GM03348 (cell line): ENCODE results near the gene NEK6.

Source experiments
- DNase-seq: peaks from one replicate; pipeline ENCODE4 v3.0.0; 2012; ENCODE audit warnings: low spot score

Gene NEK6

GRCh38 chr9:124296796-124297550 is 39.2 kb downstream of the NEK6 start:
- DNase-seq, result no peak

GRCh38 chr9:124297551-124297901 is 39.8 kb downstream of the NEK6 start:
- DNase-seq, result peak; percentile 96

- no peak for DNase-seq
Observed at GRCh38 chr9:124297915-124298645, 40.3 kb downstream of the NEK6 start.

GRCh38 chr9:124298646-124299235 is 41.0 kb downstream of the NEK6 start:
- DNase-seq, result no peak

- DNase-seq, result no peak
Observed at GRCh38 chr9:124299515-124300090, 41.9 kb downstream of the NEK6 start.

- DNase-seq, result no peak
Observed at GRCh38 chr9:124300312-124300711, 42.6 kb downstream of the NEK6 start.

DNA sequence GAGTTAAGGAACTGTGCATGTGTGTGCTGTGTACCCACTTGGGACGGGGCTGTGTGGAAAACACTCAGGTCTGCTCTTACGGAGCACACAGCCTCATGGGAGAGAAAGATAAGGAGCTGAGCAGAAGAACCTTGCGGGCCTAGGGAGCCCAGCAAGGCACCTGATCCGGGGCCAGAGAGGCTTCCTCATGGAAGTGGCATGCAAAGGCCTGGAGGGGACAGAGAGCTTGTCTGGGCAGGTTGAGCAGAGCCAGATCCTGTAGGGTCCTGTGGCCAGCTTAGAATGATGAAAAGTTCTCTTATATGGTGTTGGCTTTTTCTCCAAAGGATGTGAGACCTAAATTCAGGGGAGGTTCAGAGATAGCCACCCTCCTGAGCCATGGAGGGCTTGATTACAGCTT is 45.2 kb downstream of the NEK6 start:
- DNase-seq, result no peak

DNA sequence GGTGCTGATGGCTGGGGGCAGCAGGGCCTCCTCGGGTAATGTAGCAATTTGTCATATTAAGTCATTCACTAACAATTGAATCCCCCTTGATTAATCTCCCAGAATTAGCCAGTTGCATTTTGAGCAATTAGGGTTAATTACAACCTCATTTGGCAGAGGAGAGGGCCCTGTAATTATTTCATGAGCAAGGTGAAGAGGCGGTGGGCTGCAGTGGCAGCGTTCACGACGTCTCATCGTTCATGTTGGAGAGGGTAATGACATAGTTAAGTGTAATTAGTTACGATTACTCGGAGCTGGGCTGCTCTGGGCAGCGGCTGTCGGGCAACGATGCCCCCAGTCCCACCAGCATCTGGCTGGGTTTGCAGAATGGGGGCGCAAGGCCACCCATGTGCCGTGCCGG is 46.0 kb downstream of the NEK6 start:
- DNase-seq, result no peak

DNA sequence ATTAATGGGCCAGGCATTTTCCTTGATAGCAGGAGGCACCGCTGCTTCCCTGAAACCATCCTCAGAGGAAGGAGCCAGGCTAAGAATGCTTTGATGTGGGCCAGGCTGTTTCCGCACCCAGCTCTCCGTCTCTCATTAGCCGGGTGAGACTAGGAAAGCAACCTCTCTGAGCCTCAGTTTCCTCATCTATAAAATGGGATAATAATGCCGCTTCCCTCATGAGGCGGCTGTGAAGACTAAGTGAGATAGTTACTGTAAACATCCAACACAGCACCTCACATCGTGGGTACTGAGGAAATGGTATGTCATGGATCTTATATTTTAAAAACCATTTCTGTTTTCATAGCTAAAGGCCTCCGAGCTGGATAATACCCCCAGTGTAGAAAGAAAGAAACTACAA is 46.5 kb downstream of the NEK6 start:
- no peak for DNase-seq

- DNase-seq, result peak; percentile 85
Observed at GRCh38 chr9:124306098-124306735, 48.5 kb downstream of the NEK6 start.

DNA sequence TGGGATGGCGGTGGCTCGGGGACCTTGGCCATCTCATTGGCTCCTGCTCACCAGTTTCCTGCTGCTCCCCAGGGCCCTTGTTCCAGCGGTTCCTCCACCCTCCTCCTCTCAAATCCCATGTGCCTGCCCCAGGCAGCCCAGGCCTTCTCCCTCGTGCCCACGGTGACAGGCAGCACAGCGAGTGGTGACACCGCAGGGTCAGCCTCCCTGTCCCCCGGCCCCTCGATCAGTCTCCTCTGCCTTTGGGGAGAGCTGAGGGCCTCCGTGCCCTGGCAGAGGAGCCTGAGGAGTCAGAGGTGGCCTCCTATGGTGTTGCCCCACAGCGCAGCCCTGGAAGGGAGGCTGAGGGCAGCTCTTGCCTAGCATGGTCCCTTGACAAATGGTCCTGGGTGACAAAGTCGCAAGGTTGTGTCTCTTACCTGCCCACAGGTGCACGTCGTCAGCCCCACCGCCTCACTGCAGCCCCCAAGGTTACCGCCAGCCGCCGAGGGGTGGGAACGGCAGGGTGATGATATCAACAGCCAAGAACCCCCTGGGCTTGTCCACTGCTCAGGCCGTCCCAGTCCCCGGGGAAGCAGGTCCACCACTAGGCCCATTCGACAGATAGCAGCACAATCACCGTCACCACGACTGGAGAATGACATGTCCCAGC is 49.8 kb downstream of the NEK6 start:
- DNase-seq, result no peak

DNA sequence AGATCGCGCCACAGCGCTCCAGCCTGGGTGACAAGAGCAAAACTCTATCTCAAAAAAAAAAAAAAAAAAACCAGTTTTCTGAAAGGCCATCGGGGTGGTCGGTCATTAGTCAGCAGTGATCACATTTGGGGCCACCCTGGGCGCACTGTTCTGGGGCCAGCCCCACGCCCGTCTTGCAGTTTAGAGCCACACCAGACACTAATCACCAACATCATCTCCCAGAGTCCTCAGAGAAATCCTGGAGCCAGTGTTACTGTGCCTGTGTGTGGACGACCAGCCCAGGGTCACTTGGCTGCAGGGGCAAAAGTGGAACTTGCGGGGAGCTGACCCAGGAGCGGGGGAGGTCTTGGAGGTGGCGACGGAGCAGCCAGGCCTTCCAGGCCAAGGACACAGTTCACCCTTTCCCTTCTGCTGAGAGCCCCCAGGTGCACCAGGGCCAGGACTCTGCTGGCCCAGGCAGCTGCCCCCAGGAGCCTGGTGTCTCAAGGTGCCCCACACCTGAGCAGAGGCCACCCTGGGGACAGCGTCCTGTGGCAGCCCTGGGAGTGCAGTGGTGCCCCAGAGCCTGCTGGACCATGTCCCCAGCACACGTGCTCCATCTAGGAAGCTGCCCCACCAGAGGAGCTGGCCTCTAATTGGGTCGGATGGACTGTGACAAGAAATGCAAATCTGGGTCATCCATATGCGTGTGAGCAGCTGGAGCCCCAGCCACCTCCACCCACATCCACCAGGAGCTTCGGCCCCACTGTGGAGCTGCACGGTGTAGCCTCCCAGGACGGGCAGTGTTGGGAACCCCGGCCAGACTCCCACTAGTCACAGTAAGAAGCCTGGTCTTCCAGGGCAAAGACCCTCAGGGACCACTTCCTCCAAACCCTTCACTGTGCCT is 51.1 kb downstream of the NEK6 start:
- DNase-seq, result no peak

GRCh38 chr9:124309667-124310084 is 51.9 kb downstream of the NEK6 start:
- peak; percentile 94 for DNase-seq

DNA sequence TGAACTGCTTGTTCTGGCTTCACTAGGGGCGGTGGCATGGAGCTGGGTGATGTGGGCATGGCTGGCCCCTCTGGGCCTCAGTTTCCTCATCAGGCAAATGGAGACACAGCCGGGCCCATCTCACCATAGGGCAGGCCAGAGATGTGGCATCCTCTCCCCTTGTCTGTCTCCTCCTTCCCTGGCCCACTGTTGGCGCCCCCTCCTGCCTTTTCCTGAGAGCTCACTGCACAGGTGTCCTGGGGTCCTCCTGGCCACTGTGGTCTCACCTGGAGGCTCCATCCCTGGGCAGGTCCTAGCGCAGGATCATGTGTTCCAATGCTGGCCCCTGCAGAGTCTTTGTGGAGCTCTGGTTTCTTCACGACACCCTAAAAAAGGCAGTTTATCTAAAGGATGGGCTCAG is 53.5 kb downstream of the NEK6 start:
- DNase-seq, result no peak

DNA sequence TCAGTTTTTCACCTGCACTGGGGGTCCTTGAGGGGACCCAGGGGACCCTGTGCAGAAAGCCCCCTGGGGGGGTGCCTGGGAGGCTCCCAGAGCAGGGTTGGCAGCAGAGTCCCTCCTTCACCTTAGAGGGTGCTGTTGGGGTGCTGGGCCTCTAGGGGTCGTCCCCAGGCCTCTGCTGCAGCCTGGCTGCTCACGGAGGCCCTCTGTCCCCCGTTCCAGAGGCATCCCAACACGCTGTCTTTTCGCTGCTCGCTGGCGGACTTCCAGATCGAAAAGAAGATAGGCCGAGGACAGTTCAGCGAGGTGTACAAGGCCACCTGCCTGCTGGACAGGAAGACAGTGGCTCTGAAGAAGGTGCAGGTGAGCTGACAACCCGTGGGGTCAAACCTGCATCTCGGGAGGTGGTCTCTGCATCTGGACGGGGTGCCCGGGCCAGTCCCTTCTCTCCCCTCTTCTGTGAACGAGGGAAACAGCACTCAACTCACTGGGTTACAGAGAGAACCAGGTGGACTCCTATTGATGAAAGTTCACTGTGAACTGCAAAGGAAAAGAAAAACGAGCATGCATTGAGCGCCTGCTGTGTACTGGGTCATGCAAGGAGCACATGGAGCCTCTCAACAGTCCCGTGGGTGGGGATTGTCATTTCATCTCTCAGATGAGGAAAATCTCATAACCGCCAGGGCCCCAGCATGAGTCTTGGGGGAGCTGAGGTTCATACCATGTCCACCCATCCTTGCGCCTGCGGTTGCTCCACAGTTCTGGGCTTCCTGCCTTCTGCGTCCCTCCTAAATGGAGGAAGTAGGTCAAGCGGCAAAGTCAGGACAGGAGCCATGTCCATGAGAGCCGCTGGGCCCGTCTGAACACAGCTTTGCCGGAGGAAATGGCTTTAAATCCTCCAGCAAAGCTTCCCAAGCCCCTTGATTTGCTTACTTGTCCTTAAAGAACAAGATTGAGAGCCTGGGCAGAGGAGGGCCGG is 54.8 kb downstream of the NEK6 start:
- DNase-seq, result no peak

DNA sequence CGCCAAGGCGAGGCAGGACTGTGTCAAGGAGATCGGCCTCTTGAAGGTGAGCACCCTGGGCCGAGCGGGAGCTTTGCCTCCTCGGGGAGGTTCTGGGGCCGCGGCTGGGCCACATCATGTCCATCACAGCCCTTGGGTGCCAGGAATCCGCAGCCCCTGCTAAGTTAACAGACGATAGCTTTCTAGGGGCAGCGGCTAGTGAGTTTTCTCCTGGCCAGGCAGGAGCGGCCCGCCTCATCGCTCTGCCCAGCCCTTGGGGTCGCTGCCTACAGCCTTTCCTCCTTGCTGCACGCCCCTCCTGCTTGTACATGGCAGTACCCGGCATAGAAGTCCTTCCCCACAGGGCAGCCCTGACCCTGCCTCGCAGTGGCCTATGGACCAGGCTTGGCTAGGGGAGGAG is 56.2 kb downstream of the NEK6 start:
- DNase-seq, result no peak

DNA sequence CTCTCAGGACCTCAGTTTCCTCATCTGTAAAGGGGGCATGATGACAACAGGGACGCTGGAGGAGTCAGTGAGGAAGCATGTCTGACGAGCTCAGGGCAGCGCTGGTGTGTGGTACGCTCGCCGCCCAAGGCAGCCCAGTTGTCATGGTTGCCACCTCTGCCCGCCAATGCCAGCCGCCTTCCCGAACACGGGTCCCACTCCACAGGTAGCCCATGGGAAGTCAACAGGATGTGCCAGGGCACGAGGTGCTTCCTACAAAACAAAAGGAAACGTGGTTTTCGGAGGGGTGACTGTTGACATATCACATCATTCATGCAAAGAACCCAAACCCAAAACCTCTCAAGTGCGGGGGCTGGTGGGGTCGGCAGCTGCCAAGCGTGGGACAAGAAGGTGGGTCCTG is 58.1 kb downstream of the NEK6 start:
- no peak for DNase-seq

GRCh38 chr9:124320062-124320973 is 62.6 kb downstream of the NEK6 start:
- peak; percentile 92 for DNase-seq

- DNase-seq, result no peak
Observed at GRCh38 chr9:124321416-124321815, 63.7 kb downstream of the NEK6 start.
